CD14-positive monocyte (primary cell): ENCODE measurements around the gene SALL3. TPM values are rescaled to one million over a fixed set of nuclear protein-coding genes. Genes with fewer than 3 reads are reported as not detected.

Source experiments
- DNase-seq, 3 donors: peaks; one replicate each; pipeline ENCODE4 v3.0.0-alpha.2; 2011 to 2022
- H2AFZ ChIP-seq: 2 replicates; pipeline ENCODE4 v1.6.0; 2012; ENCODE audit warnings: mild to moderate bottlenecking, low read depth, low read length, inconsistent platforms; ENCODE audit not compliant: insufficient read depth, poor library complexity, severe bottlenecking
- H3K27ac ChIP-seq, 2 donors: 1 replicate in 1 of 2; 2 replicates in 1 of 2; pipeline ENCODE4 v1.5.1; 2012 to 2013; ENCODE audit warnings: low read length in 2 of 2, control low read depth in 1 of 2, inconsistent platforms in 1 of 2, low read depth in 1 of 2, mild to moderate bottlenecking in 1 of 2
- H3K27me3 ChIP-seq, 2 donors: one replicate each; pipeline versions ENCODE4 v1.6.0 to v1.6.1; 2011 to 2013; ENCODE audit warnings: low read length in 2 of 2; ENCODE audit not compliant: control insufficient read depth in 2 of 2, insufficient read depth in 2 of 2
- H3K36me3 ChIP-seq, 2 donors: replicated peaks in 1 of 2; 1 replicate in 1 of 2; 2 replicates in 1 of 2; pipeline versions ENCODE4 v1.5.1 to v1.6.1; 2012 to 2013; ENCODE audit warnings: low read length in 2 of 2, control low read depth in 1 of 2, inconsistent platforms in 1 of 2, mild to moderate bottlenecking in 1 of 2; ENCODE audit not compliant: insufficient read depth in 2 of 2, control insufficient read depth in 1 of 2
- H3K4me1 ChIP-seq, 2 donors: 1 replicate in 1 of 2; 2 replicates in 1 of 2; pipeline versions ENCODE4 v1.5.1 to v1.6.1; 2012 to 2013; ENCODE audit warnings: low read length in 2 of 2, control low read depth in 1 of 2, inconsistent platforms in 1 of 2, mild to moderate bottlenecking in 1 of 2, moderate library complexity in 1 of 2; ENCODE audit not compliant: insufficient read depth in 2 of 2, control insufficient read depth in 1 of 2
- H3K4me2 ChIP-seq: replicated peaks from 2 replicates; pipeline ENCODE3; 2012; ENCODE audit warnings: low read length, moderate library complexity, mild to moderate bottlenecking; ENCODE audit not compliant: poor library complexity, severe bottlenecking; ENCODE audit errors: extremely low read depth
- H3K4me3 ChIP-seq, 3 experiments: fragments of 200-600 bp in 1 of 3; sonication (generic) in 1 of 3; replicated peaks in 1 of 3; 1 replicate in 2 of 3; 2 replicates in 1 of 3; pipeline ENCODE4 v1.5.1; 2011 to 2013; ENCODE audit warnings: low read length in 3 of 3, mild to moderate bottlenecking in 3 of 3, control low read depth in 2 of 3, low read depth in 2 of 3, inconsistent platforms in 1 of 3, moderate library complexity in 1 of 3
- H3K79me2 ChIP-seq: 2 replicates; pipeline ENCODE4 v1.6.0; 2012; ENCODE audit warnings: mild to moderate bottlenecking, control low read depth, inconsistent platforms, low read length, moderate library complexity; ENCODE audit not compliant: insufficient read depth
- H3K9ac ChIP-seq: 2 replicates; pipeline ENCODE4 v1.6.0; 2017; ENCODE audit warnings: low read length, mild to moderate bottlenecking; ENCODE audit not compliant: insufficient read depth, poor library complexity, severe bottlenecking
- H3K9me3 ChIP-seq, 2 donors: replicated peaks in 1 of 2; 1 replicate in 1 of 2; 2 replicates in 1 of 2; pipeline versions ENCODE4 v1.5.1 to v1.6.1; 2012 to 2013; ENCODE audit warnings: low read length in 2 of 2, control low read depth in 1 of 2; ENCODE audit not compliant: control insufficient read depth in 1 of 2, insufficient read depth in 1 of 2
- H4K20me1 ChIP-seq: 2 replicates; pipeline ENCODE4 v1.6.0; 2012; ENCODE audit warnings: mild to moderate bottlenecking, low read length, control low read depth, moderate library complexity; ENCODE audit not compliant: insufficient read depth
- H3K27ac Mint-ChIP-seq, 7 donors: one replicate each; pipeline ENCODE4 v1.8.0; 2020; ENCODE audit warnings: mild to moderate bottlenecking in 7 of 7, mixed read lengths in 7 of 7, moderate library complexity in 6 of 7, inconsistent platforms in 2 of 7
- H3K27me3 Mint-ChIP-seq, 3 donors: one replicate each; pipeline ENCODE4 v1.8.0; 2021 to 2022; ENCODE audit warnings: low read depth in 3 of 3, mild to moderate bottlenecking in 3 of 3, mixed read lengths in 3 of 3, moderate library complexity in 3 of 3, inconsistent platforms in 1 of 3
- H3K36me3 Mint-ChIP-seq, 2 donors: one replicate each; pipeline ENCODE4 v1.8.0; 2020; ENCODE audit warnings: mixed read lengths in 2 of 2, inconsistent platforms in 1 of 2, mild to moderate bottlenecking in 1 of 2
- H3K4me1 Mint-ChIP-seq: one replicate; pipeline ENCODE4 v1.8.0; 2020; ENCODE audit warnings: mild to moderate bottlenecking, mixed read lengths
- H3K4me3 Mint-ChIP-seq, 2 donors: one replicate each; pipeline ENCODE4 v1.8.0; 2020; ENCODE audit warnings: mild to moderate bottlenecking in 2 of 2, mixed read lengths in 2 of 2, moderate library complexity in 1 of 2
- H3K9me3 Mint-ChIP-seq, 7 donors: one replicate each; pipeline ENCODE4 v1.8.0; 2020 to 2022; ENCODE audit warnings: mixed read lengths in 7 of 7, mild to moderate bottlenecking in 6 of 7, moderate library complexity in 6 of 7, inconsistent platforms in 2 of 7
- WGBS: methylation state at CpG from one replicate; pipeline ENCODE4 v1.1.5; 2013; ENCODE audit warnings: missing lambda C conversion rate; ENCODE audit not compliant: insufficient coverage; 5-methylcytosine and 5-hydroxymethylcytosine counted together
- intact Hi-C, 2 donors: fragments of 100-400 bp; cut with micrococcal nuclease; formaldehyde crosslinking; loops; one replicate each; pipeline versions ENCODE4 v1.15.0 to v1.15.1; 2023
- polyA plus RNA-seq, 3 donors: library from polyadenylated mRNA; depleted of rRNA in 1 of 3; unstranded in 2 of 3; stranded (reverse) in 1 of 3; fragments of 300-500 nt in 2 of 3; fragments of >200 nt in 1 of 3; fragmentation: Illumina TruSeq in 2 of 3; gene quantifications; 1 replicate in 2 of 3; 2 replicates in 1 of 3; pipeline ENCODE4 v1.2.3, GENCODE V29; 2012 to 2021
- TF ChIP-seq, protein P1 (sequence below): fragments of 200-600 bp; IDR thresholded peaks from one replicate; pipeline ENCODE4 v1.8.0; 2022; ENCODE audit warnings: antibody characterized with exemption, mild to moderate bottlenecking

The SALL3 gene
- polyA plus RNA-seq, 3 donors, result not detected

DNA sequence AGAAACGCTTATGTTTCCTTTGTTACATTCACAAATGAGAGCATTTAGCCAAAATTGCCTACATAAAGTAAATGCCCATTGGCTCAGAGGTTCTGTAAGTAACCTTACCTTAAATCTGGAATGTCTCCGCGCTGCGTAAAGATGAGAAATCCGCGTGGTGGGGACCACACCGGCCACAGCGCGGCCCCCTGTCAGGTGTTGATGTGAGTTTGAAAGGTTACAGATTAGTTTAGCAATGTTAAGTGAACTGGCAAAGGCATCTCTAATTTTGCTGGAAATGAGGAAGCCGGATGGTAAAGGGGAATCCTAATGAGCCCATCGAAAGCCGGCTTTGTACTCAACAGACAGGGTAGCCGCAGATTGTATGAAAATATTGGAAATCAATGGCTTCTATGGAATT lies 11.8 kb downstream of the SALL3 start:
- no peak overlapping the region for H3K9ac ChIP-seq
- Mint-ChIP-seq H3K4me1 (no peaks in the 10 kb centered on the region), H3K27me3 (peaks cover 23 to 30% (median 29%) of the 10 kb centered on the region in 3 donors), H3K36me3 (no peaks in the 10 kb centered on the region), H3K27ac (no peak overlapping the region), H3K4me3 (no peak overlapping the region), H3K9me3 (peaks cover 10 to 34% (median 18%) of the 10 kb centered on the region in 7 donors)
- H3K36me3 ChIP-seq, result no peaks in the 10 kb centered on the region
- TF ChIP-seq, protein P1, sequence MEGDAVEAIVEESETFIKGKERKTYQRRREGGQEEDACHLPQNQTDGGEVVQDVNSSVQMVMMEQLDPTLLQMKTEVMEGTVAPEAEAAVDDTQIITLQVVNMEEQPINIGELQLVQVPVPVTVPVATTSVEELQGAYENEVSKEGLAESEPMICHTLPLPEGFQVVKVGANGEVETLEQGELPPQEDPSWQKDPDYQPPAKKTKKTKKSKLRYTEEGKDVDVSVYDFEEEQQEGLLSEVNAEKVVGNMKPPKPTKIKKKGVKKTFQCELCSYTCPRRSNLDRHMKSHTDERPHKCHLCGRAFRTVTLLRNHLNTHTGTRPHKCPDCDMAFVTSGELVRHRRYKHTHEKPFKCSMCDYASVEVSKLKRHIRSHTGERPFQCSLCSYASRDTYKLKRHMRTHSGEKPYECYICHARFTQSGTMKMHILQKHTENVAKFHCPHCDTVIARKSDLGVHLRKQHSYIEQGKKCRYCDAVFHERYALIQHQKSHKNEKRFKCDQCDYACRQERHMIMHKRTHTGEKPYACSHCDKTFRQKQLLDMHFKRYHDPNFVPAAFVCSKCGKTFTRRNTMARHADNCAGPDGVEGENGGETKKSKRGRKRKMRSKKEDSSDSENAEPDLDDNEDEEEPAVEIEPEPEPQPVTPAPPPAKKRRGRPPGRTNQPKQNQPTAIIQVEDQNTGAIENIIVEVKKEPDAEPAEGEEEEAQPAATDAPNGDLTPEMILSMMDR, result no peak
- H3K4me2 ChIP-seq, result no peak overlapping the region
- no peaks in the 10 kb centered on the region for H4K20me1 ChIP-seq
- peaks cover 17 to 29% of the 10 kb centered on the region in 2 donors for H3K9me3 ChIP-seq
- intact Hi-C loops, result no loop called here
- no peak overlapping the region for H2AFZ ChIP-seq
- H3K79me2 ChIP-seq, result no peaks in the 10 kb centered on the region
- DNase-seq, result no peak
- no peak overlapping the region for H3K27ac ChIP-seq
- 91% methylated on average over 12 of the region's 13 CpGs for WGBS
- peaks cover 25 to 41% of the 10 kb centered on the region in 2 donors for H3K27me3 ChIP-seq
- no peak overlapping the region for H3K4me3 ChIP-seq
- H3K4me1 ChIP-seq, result no peaks in the 10 kb centered on the region

DNA sequence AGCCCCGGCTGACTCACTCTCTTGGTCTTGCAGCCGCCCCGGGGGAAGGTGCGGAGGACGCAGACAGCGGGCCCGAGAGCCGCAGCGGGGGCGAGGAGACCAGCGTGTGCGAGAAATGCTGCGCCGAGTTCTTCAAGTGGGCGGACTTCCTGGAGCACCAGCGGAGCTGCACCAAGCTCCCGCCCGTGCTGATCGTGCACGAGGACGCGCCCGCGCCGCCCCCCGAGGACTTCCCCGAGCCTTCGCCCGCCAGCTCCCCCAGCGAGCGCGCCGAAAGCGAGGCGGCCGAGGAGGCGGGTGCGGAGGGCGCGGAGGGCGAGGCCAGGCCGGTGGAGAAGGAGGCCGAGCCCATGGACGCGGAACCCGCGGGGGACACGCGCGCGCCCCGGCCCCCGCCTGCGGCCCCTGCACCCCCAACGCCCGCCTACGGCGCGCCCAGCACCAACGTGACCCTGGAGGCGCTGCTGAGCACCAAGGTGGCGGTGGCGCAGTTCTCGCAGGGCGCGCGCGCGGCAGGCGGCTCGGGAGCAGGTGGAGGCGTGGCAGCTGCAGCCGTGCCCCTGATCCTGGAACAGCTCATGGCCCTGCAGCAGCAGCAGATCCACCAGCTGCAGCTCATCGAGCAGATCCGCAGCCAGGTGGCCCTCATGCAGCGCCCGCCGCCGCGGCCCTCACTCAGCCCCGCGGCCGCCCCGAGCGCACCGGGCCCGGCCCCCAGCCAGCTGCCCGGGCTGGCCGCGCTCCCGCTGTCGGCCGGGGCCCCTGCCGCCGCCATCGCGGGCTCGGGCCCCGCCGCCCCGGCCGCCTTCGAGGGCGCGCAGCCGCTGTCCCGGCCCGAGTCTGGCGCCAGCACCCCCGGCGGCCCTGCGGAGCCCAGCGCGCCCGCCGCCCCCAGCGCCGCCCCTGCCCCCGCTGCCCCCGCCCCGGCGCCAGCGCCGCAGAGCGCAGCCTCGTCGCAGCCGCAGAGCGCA lies 12.7 kb downstream of the SALL3 start:
- peaks cover 17 to 32% of the 10 kb centered on the region in 2 donors for H3K27me3 ChIP-seq
- no peak overlapping the region for H2AFZ ChIP-seq
- peaks cover 17 to 29% of the 10 kb centered on the region in 2 donors for H3K9me3 ChIP-seq
- H3K4me3 ChIP-seq, result no peak overlapping the region
- Mint-ChIP-seq H3K9me3 (peaks cover 10 to 34% (median 18%) of the 10 kb centered on the region in 7 donors), H3K4me3 (no peak overlapping the region), H3K36me3 (no peaks in the 10 kb centered on the region), H3K27ac (no peak overlapping the region), H3K27me3 (peaks cover 18 to 25% (median 24%) of the 10 kb centered on the region in 3 donors), H3K4me1 (no peaks in the 10 kb centered on the region)
- no peaks in the 10 kb centered on the region for H4K20me1 ChIP-seq
- TF ChIP-seq, protein P1, result no peak
- H3K27ac ChIP-seq, result no peak overlapping the region
- H3K4me2 ChIP-seq, result no peak overlapping the region
- intact Hi-C loops, result no loop called here
- H3K4me1 ChIP-seq, result no peaks in the 10 kb centered on the region
- H3K79me2 ChIP-seq, result no peaks in the 10 kb centered on the region
- DNase-seq, result no peak
- no peaks in the 10 kb centered on the region for H3K36me3 ChIP-seq
- 98% methylated on average over 105 of the region's 129 CpGs for WGBS
- no peak overlapping the region for H3K9ac ChIP-seq
